H9 (cell line): ENCODE measurements around the gene MGMT. TPM values are rescaled to one million over a fixed set of nuclear protein-coding genes. Genes with fewer than 3 reads are reported as not detected.

Experiments
- DNase-seq: peaks from one replicate; pipeline ENCODE4 v3.0.0-alpha.2; 2017
- H2AFZ ChIP-seq: one replicate; pipeline ENCODE4 v1.6.1; 2013; ENCODE audit warnings: mild to moderate bottlenecking, low read length, control low read depth, moderate library complexity
- H2AK5ac ChIP-seq: 2 replicates; pipeline ENCODE4 v1.6.1; 2013; ENCODE audit warnings: low read length, control low read depth, mixed read lengths; ENCODE audit not compliant: insufficient read length
- H2BK120ac ChIP-seq: one replicate; pipeline ENCODE4 v1.6.1; 2013; ENCODE audit warnings: low read depth, mild to moderate bottlenecking, low read length, control low read depth, inconsistent platforms; ENCODE audit not compliant: poor library complexity, severe bottlenecking
- H2BK12ac ChIP-seq: 2 replicates; pipeline ENCODE4 v1.6.1; 2013; ENCODE audit warnings: low read length, control low read depth, mixed read lengths, low read depth; ENCODE audit not compliant: insufficient read length
- H2BK15ac ChIP-seq: 2 replicates; pipeline ENCODE4 v1.6.1; 2013; ENCODE audit warnings: low read depth, low read length, control low read depth
- H2BK20ac ChIP-seq: one replicate; pipeline ENCODE4 v1.6.1; 2013; ENCODE audit warnings: low read depth, mild to moderate bottlenecking, low read length, control low read depth, inconsistent platforms; ENCODE audit not compliant: poor library complexity, severe bottlenecking
- H2BK5ac ChIP-seq: 2 replicates; pipeline ENCODE4 v1.6.1; 2013; ENCODE audit warnings: low read length, control low read depth, mixed read lengths; ENCODE audit not compliant: insufficient read length
- H3K14ac ChIP-seq: 2 replicates; pipeline ENCODE4 v1.6.1; 2013; ENCODE audit warnings: low read length, control low read depth; ENCODE audit not compliant: insufficient read depth
- H3K18ac ChIP-seq: 2 replicates; pipeline ENCODE4 v1.6.1; 2013; ENCODE audit warnings: low read depth, mild to moderate bottlenecking, mixed read lengths, low read length, control low read depth; ENCODE audit not compliant: insufficient read length
- H3K23ac ChIP-seq: 2 replicates; pipeline ENCODE4 v1.6.1; 2013; ENCODE audit warnings: low read length, control low read depth, mixed read lengths, low read depth; ENCODE audit not compliant: insufficient read length
- H3K23me2 ChIP-seq: 2 replicates; pipeline ENCODE4 v1.6.1; 2013; ENCODE audit warnings: low read depth, mild to moderate bottlenecking, mixed read lengths, low read length, control low read depth; ENCODE audit not compliant: insufficient read length, poor library complexity, severe bottlenecking
- H3K27ac ChIP-seq: 2 replicates; pipeline ENCODE4 v1.5.1; 2013; ENCODE audit warnings: low read length, control low read depth, mixed read lengths, low read depth; ENCODE audit not compliant: insufficient read length
- H3K27me3 ChIP-seq: 2 replicates; pipeline ENCODE4 v1.6.1; 2013; ENCODE audit warnings: low read length, control low read depth, inconsistent platforms; ENCODE audit not compliant: insufficient read depth
- H3K4ac ChIP-seq: 2 replicates; pipeline ENCODE4 v1.6.1; 2013; ENCODE audit warnings: low read depth, mild to moderate bottlenecking, control low read depth, inconsistent platforms, low read length, moderate library complexity
- H3K4me1 ChIP-seq: 2 replicates; pipeline ENCODE4 v1.6.1; 2013; ENCODE audit warnings: low read length, control low read depth, inconsistent platforms; ENCODE audit not compliant: insufficient read depth
- H3K4me2 ChIP-seq: 2 replicates; pipeline ENCODE4 v1.6.1; 2013; ENCODE audit warnings: low read length, control low read depth, mixed read lengths; ENCODE audit not compliant: insufficient read length, insufficient read depth
- H3K56ac ChIP-seq: 2 replicates; pipeline ENCODE4 v1.6.1; 2013; ENCODE audit warnings: low read depth, mild to moderate bottlenecking, mixed read lengths, low read length, control low read depth; ENCODE audit not compliant: insufficient read length
- H3K79me1 ChIP-seq: 2 replicates; pipeline ENCODE4 v1.6.1; 2013; ENCODE audit warnings: low read depth, mild to moderate bottlenecking, moderate library complexity, low read length, control low read depth, inconsistent platforms; ENCODE audit not compliant: insufficient read depth, poor library complexity, severe bottlenecking
- H3K79me2 ChIP-seq: 2 replicates; pipeline ENCODE4 v1.6.1; 2013; ENCODE audit warnings: low read length, control low read depth, inconsistent platforms; ENCODE audit not compliant: insufficient read depth
- H3K9ac ChIP-seq: 2 replicates; pipeline ENCODE4 v1.6.1; 2013; ENCODE audit warnings: low read length, control low read depth, mixed read lengths; ENCODE audit not compliant: insufficient read length; ENCODE audit errors: extremely low read depth
- H3K9me3 ChIP-seq: one replicate; pipeline ENCODE4 v1.6.1; 2013; ENCODE audit warnings: low read depth, low read length, inconsistent platforms; ENCODE audit not compliant: control insufficient read depth
- H3T11ph ChIP-seq: one replicate; pipeline ENCODE4 v1.6.1; 2013; ENCODE audit warnings: mild to moderate bottlenecking, low read length, control low read depth, inconsistent platforms
- H4K20me1 ChIP-seq: one replicate; pipeline ENCODE4 v1.6.1; 2013; ENCODE audit not compliant: control insufficient read depth, insufficient read length, insufficient read depth
- H4K5ac ChIP-seq: 2 replicates; pipeline ENCODE4 v1.6.1; 2013; ENCODE audit warnings: low read depth, mild to moderate bottlenecking, mixed read lengths, low read length, control low read depth; ENCODE audit not compliant: insufficient read length
- H4K8ac ChIP-seq: replicated peaks from 2 replicates; pipeline ENCODE4 v1.6.1; 2013; ENCODE audit warnings: low read length, control low read depth, mixed read lengths, low read depth; ENCODE audit not compliant: insufficient read length
- H4K91ac ChIP-seq: 2 replicates; pipeline ENCODE4 v1.6.1; 2013; ENCODE audit warnings: low read depth, mild to moderate bottlenecking, moderate library complexity, mixed read lengths, low read length, control low read depth; ENCODE audit not compliant: insufficient read length
- H3K27ac Mint-ChIP-seq, 3 experiments: 2 replicates in 2 of 3; 3 replicates in 1 of 3; pipeline ENCODE4 v1.8.0; 2020 to 2021; ENCODE audit warnings: mixed read lengths in 3 of 3, mild to moderate bottlenecking in 1 of 3, moderate library complexity in 1 of 3
- H3K27me3 Mint-ChIP-seq: 2 replicates; pipeline ENCODE4 v1.8.0; 2021; ENCODE audit warnings: low read depth, mild to moderate bottlenecking, moderate library complexity, mixed read lengths
- H3K36me3 Mint-ChIP-seq, 3 experiments: 2 replicates in 2 of 3; 3 replicates in 1 of 3; pipeline ENCODE4 v1.8.0; 2020 to 2021; ENCODE audit warnings: low read depth in 3 of 3, mixed read lengths in 3 of 3; ENCODE audit not compliant: insufficient read depth in 1 of 3
- H3K4me1 Mint-ChIP-seq, 2 experiments: 2 replicates each; pipeline ENCODE4 v1.8.0; 2020; ENCODE audit warnings: mixed read lengths in 2 of 2
- H3K4me3 Mint-ChIP-seq, 2 experiments: 2 replicates in 1 of 2; 3 replicates in 1 of 2; pipeline ENCODE4 v1.8.0; 2020 to 2021; ENCODE audit warnings: mild to moderate bottlenecking in 2 of 2, mixed read lengths in 2 of 2, moderate library complexity in 1 of 2
- H3K9me3 Mint-ChIP-seq, 2 experiments: 2 replicates in 1 of 2; 3 replicates in 1 of 2; pipeline ENCODE4 v1.8.0; 2020; ENCODE audit warnings: mild to moderate bottlenecking in 2 of 2, mixed read lengths in 2 of 2, moderate library complexity in 1 of 2
- WGBS: extraction: QIAGEN DNeasy Blood & Tissue Kit; methylation state at CpG from one replicate; pipeline ENCODE4 v1.1.7; 2013; ENCODE audit warnings: missing lambda C conversion rate, low lambda C conversion rate, mixed read lengths; ENCODE audit not compliant: insufficient read length; ENCODE audit errors: extremely low coverage; 5-methylcytosine and 5-hydroxymethylcytosine counted together
- total RNA-seq: library from RNA; stranded (reverse); gene quantifications from 2 replicates; pipeline ENCODE4 v1.2.1, GENCODE V29; 2021
- TF ChIP-seq, protein P1 (sequence below): fragments of 200-600 bp; sonication (generic); conservative IDR thresholded peaks from 3 replicates; pipeline ENCODE4 v1.8.0; 2021; ENCODE audit warnings: antibody characterized with exemption, mild to moderate bottlenecking

Gene MGMT
- total RNA-seq, 1 experiment from 2014 or later, result 18.4 TPM

DNA sequence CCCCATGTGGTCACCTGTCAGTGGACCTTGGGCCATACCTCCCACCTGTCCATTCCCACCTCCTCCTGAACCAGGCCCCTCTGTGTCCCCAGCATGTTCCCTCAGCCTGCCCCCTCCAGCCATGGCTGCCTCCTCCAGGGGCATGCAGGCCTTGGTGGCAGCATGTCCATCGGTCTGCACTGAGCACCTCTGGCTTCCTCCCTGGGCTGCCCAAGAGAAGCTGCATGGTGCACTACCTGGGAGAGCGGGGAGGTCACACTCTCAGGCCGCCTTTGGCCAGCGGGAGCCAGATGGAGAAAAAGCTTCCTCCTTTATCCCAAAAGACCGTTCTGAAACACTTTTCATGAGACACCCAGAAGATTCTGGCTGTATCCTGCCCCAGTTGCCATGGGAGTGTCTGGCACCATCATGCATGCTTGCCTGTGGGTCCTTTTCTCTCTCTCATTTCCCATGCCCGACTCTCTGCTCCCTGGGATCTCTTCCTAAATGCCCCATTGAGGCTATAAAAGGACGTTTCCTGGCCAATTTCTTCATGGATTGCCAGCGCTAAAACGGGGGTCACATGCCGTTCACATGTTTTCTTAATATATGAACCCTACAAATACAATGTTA lies 45.5 kb upstream of the MGMT start:
- Histone ChIP-seq H3K9me3 (no peaks in the 10 kb centered on the region), H2AFZ (no peak overlapping the region), H2BK20ac (no peak overlapping the region), H3K4me1 (no peaks in the 10 kb centered on the region), H3K79me1 (no peaks in the 10 kb centered on the region), H3K9ac (no peak overlapping the region), H4K8ac (no peak overlapping the region), H3K27ac (no peak overlapping the region), H2BK12ac (no peak overlapping the region), H3K23ac (no peak overlapping the region), H3K14ac (no peak overlapping the region), H3K79me2 (no peaks in the 10 kb centered on the region), H2BK5ac (no peak overlapping the region), H4K5ac (no peak overlapping the region), H2AK5ac (no peak overlapping the region), H3K27me3 (no peaks in the 10 kb centered on the region), H3K4ac (no peak overlapping the region), H3K4me2 (no peak overlapping the region), H3K23me2 (no peaks in the 10 kb centered on the region), H3K18ac (no peak overlapping the region), H3K56ac (no peak overlapping the region), H4K91ac (no peak overlapping the region), H3T11ph (no peak overlapping the region), H4K20me1 (no peaks in the 10 kb centered on the region), H2BK120ac (no peak overlapping the region), H2BK15ac (no peak overlapping the region)
- H3K4me1 Mint-ChIP-seq, result peaks cover 0 to 4% of the 10 kb centered on the region in 2 experiments; a peak in 2 of 4 replicates
- H3K36me3 Mint-ChIP-seq, result no peaks in the 10 kb centered on the region
- TF ChIP-seq, protein P1, sequence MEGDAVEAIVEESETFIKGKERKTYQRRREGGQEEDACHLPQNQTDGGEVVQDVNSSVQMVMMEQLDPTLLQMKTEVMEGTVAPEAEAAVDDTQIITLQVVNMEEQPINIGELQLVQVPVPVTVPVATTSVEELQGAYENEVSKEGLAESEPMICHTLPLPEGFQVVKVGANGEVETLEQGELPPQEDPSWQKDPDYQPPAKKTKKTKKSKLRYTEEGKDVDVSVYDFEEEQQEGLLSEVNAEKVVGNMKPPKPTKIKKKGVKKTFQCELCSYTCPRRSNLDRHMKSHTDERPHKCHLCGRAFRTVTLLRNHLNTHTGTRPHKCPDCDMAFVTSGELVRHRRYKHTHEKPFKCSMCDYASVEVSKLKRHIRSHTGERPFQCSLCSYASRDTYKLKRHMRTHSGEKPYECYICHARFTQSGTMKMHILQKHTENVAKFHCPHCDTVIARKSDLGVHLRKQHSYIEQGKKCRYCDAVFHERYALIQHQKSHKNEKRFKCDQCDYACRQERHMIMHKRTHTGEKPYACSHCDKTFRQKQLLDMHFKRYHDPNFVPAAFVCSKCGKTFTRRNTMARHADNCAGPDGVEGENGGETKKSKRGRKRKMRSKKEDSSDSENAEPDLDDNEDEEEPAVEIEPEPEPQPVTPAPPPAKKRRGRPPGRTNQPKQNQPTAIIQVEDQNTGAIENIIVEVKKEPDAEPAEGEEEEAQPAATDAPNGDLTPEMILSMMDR, result no peak
- H3K4me3 Mint-ChIP-seq, result no peak overlapping the region
- peaks cover 2% of the 10 kb centered on the region for H3K27me3 Mint-ChIP-seq
- no peaks in the 10 kb centered on the region for H3K9me3 Mint-ChIP-seq
- no CpG with 5 or more reads among the region's 10 CpGs for WGBS
- DNase-seq, result no peak
- H3K27ac Mint-ChIP-seq, result no peak overlapping the region
